HG02588 (cell line): ENCODE data around the gene THADA.
A peak's percentile ranks its signal among the peaks of the same experiment; 100 is the strongest.
"Not testable (repeated sequence)": the region's sequence is repeated elsewhere in the genome, so short reads cannot be mapped to it uniquely, and the experiment has no call there.

Experiments
- ATAC-seq: cut with Tn5 transposase; IDR thresholded peaks from one replicate; pipeline ENCODE4 v1.9.1; 2021; ENCODE audit warnings: mild to moderate bottlenecking, moderate library complexity; ENCODE audit not compliant: unreplicated experiment

The THADA gene

GRCh38 chr2:43417300-43417699 lies 178.5 kb downstream of the THADA start:
- no peak for ATAC-seq

- no peak for ATAC-seq
Observed at GRCh38 chr2:43415592-43415991, 180.2 kb downstream of the THADA start.

DNA sequence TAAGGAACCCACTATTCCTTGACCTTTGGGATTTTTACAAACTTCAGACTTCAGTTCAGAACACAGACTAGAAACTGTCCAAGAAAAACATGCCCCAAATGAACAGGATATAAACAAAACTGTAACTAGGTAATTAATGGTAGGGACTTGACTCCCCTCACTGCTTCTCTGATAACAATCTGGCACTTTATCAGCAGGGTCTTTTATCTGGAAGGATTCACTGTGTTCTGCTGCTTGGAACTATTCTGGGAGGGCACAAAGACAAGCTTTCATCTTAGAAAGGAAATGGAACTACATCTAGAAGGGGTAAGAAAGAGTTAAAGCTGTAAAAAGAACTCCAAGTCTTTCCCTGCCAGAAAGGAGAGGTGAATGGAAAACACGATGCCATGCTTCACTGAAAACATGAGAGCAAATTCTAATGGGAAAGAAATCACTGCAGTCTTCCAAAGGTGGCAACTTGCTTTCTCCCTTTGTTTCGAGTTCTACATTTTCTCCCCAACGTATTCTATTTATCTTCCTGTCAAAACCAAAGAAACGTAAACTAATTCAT lies 181.2 kb downstream of the THADA start:
- no peak for ATAC-seq

- no peak for ATAC-seq
Observed at GRCh38 chr2:43414033-43414432, 181.8 kb downstream of the THADA start.

DNA sequence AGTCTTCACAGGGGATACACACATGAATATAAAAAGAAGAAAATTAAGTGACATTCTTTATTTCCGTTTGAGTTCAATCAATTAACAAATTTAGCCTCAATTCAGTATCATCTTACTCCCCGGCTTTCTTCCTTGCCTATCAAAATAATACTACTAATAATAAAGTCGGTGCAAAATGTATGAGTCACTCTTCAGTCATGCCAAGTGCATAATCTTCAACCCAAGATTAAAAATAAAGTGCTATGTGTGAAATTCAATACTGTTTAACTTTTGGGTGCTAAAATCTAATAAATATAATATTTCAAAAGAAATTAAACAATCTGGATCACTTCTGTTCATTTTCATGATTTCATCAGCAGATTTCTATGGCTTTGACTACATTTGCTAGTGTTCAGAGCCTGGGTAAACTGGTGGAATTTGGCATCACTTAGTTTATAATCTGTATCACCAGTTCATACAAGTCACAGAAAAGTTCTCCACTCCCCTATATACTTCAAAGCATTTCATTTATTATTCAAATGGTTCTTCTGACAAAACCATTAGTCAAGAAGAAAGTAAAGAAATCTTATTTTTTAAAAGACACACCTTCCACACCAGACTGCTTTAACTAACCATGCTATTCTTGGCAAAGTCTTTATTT lies 183.6 kb downstream of the THADA start:
- ATAC-seq = no peak

DNA sequence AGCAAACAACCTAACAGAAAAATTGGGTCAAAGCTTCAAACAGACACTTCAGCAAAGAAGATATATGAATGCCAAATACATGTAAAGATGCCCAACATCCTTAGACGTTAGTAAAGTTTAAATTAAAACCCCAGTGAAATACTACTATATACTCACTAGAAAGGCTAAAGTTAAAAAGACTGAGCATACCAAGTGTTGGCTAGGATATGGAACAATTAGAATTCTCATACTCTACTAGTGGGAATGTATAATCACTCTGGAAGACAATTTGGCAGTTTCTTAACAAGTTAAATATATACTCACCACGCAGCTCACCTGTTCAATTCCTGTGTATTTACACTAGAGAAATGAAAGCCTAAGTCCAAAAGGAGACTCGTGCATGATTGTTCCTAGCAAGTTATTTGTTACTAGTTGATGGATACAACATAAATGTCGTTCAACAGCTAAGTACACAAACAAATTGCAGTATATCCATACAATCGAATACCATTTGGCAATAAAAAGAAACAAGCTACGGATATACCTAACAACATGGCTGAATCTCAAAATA lies 185.7 kb downstream of the THADA start:
- ATAC-seq = no peak

- ATAC-seq = peak; percentile 55
Observed at GRCh38 chr2:43408407-43409160, 187.3 kb downstream of the THADA start.

- peak; percentile 42 for ATAC-seq
Observed at GRCh38 chr2:43407935-43408334, 187.9 kb downstream of the THADA start.

DNA sequence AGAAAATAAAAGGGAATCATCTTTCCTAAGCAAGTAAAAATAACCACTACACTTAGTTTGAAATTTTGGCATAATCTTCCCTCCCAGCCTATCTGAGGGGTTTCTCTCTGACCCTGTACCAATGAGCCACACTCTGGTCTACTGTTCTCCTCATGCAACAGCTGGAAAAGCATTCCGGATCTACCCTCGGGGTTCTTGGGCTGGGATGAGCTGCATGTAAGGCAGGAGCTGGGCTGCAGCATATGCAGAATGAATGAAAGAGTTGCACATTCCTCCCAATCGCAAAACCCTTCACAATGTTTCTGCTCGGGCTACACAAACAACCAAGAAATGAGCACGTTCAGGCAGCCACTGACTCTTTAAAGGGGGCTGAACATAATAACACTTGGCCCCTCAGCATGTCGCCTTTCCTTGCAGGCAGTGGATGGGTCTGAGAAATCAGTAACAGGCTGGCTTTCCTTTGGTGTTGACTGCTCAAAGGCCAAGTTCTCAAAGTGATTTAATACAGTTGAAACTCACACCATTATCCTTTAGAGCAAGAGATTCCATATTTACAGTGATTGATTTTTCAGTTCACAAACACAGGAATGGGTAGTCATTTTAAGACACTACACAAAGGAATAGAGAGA lies 189.1 kb downstream of the THADA start:
- ATAC-seq = no peak

GRCh38 chr2:43405829-43406228 lies 190.0 kb downstream of the THADA start:
- ATAC-seq = no peak

GRCh38 chr2:43402452-43402937 lies 193.3 kb downstream of the THADA start:
- peak; percentile 48 for ATAC-seq

DNA sequence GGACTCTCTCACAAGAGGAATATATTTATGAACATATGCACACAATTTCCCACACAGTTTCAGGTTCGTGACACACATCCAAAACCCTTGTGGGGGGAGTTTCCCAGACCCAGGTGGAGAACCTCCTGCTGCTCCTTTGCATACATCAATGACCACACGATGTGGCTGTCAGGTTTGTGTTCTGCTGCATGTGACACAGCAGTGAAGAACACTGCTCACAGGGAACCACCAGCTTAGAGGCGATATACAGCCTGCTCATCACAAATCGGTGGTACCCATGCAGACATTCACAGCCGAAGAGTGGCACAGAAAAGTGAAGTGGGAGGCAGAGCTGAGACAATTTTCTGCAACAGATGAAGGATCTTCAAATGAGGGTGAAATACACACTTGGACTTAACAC lies 193.8 kb downstream of the THADA start:
- peak; percentile 89 for ATAC-seq

GRCh38 chr2:43400508-43400907 lies 195.3 kb downstream of the THADA start:
- no peak for ATAC-seq

GRCh38 chr2:43399515-43400264 lies 196.1 kb downstream of the THADA start:
- ATAC-seq = no peak

GRCh38 chr2:43399098-43399497 lies 196.7 kb downstream of the THADA start:
- ATAC-seq = no peak

GRCh38 chr2:43397821-43398220 lies 198.0 kb downstream of the THADA start:
- no peak for ATAC-seq

DNA sequence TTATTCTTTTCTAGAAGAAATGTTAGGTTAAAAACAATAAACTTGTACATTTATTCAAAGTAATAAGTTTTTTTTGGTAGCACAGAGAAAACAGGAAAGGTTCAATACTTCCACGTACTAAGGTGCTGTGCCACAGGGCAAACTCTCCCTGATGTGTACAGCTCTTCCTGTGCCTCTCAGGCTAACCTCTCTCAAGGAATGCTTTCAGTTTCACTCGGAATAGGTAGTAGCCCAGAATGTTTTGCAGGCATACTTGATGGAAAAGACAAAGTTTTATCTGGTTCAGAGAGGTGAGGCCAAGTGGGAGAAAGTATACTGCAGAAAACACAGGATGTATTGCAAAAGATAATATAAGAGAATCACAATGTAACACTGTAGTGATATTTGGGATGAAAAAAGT lies 198.4 kb downstream of the THADA start:
- no peak for ATAC-seq

GRCh38 chr2:43396344-43396743 lies 199.5 kb downstream of the THADA start:
- not testable (repeated sequence) for ATAC-seq

DNA sequence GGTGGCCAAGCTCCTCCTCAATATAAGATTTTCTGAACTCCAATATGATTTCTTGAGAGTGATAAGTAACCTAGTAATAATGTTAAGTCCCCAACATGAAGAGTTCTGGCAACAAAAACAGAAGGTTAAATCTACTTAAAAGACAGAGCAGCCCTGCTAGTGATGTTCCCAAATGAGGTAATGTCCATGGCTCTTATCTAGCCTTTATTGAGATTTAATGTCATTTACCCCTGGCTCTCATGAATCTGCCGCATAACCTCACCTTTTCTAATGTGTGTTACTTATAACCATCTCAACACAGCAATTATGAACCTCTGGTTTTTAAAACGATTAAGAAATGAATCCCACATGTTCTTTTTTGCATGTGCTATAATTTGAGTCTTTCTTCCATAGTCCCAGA lies 201.9 kb downstream of the THADA start:
- ATAC-seq = no peak

DNA sequence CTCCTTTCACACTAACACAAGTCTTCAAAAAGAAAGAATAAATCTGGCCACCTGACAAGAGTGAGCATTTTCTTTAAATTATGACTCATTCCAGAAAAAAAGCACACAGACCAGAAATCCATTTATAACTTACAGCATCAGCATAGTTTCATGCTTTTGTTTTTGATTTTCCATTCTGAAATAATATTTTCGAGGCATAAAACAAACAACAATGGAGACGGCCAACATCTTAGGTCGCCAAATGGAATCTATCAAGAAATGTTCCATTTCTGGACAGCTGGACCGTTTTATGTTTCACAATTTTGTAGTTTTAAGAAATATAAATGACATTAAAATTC lies 204.0 kb downstream of the THADA start:
- ATAC-seq = no peak
